Measurements from ENCODE around the gene TMPRSS9.

Gene TMPRSS9

GRCh38 chr19:2359992-2360685 lies at the start of gene TMPRSS9:
TSS of gene TMPRSS9 (plus strand) at chr19:2360265. CDS start at chr19:2389786, 29,521 bp downstream.
- in situ Hi-C loops (cut with MboI; ENCODE audit: low pct_unique_long_range_greater_than_20kb, low sequenced_read_pairs) = no loop called here
- no peak for DNase-seq

GRCh38 chr19:2311093-2311492 lies 49.0 kb upstream of the TMPRSS9 start:
- DNase-seq = no peak
- in situ Hi-C loops (cut with MboI; ENCODE audit: low pct_unique_long_range_greater_than_20kb, low sequenced_read_pairs) = no loop called here

GRCh38 chr19:2312820-2313501 lies 47.1 kb upstream of the TMPRSS9 start:
- no peak for DNase-seq
- in situ Hi-C loops (cut with MboI; ENCODE audit: low pct_unique_long_range_greater_than_20kb, low sequenced_read_pairs) = no loop called here

GRCh38 chr19:2315121-2315817 lies 44.8 kb upstream of the TMPRSS9 start:
- no peak for DNase-seq
- in situ Hi-C loops (cut with MboI; ENCODE audit: low pct_unique_long_range_greater_than_20kb, low sequenced_read_pairs) = no loop called here

GRCh38 chr19:2315818-2316353 lies 44.2 kb upstream of the TMPRSS9 start:
- peak; percentile 81 for DNase-seq
- in situ Hi-C loops (cut with MboI; ENCODE audit: low pct_unique_long_range_greater_than_20kb, low sequenced_read_pairs) = no loop called here

- in situ Hi-C loops (cut with MboI; ENCODE audit: low pct_unique_long_range_greater_than_20kb, low sequenced_read_pairs) = no loop called here
- no peak for DNase-seq
These were observed 42.8 kb upstream of the TMPRSS9 start for GRCh38 chr19:2317300-2317699.

DNA sequence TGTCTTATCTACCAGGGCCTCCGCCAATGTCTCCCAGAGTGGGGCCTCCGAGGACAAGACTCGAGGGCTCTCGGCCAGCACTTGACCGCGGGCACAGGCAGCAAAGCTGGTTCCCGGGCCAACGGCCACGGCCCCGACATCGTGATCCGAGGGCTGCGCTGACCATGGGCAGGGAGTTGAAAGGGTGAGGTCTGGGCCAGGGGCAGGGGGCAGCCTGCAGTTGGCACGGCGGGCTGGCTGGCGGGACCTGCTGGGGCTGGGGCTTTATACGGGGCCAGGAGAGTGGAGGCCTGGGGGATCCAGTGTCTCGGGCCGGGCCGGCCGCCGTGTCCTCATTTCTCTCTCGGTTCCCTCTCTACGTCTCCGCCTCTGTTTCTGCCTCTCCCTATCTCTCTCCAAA lies 42.3 kb upstream of the TMPRSS9 start:
- in situ Hi-C loops (cut with MboI; ENCODE audit: low pct_unique_long_range_greater_than_20kb, low sequenced_read_pairs) = no loop called here

GRCh38 chr19:2318923-2319322 lies 41.1 kb upstream of the TMPRSS9 start:
- no peak for DNase-seq
- in situ Hi-C loops (cut with MboI; ENCODE audit: low pct_unique_long_range_greater_than_20kb, low sequenced_read_pairs) = no loop called here

More for the DNA sequence above, 42.3 kb upstream of the TMPRSS9 start:
- no peak for DNase-seq

- no peak for DNase-seq
- in situ Hi-C loops (cut with MboI; ENCODE audit: low pct_unique_long_range_greater_than_20kb, low sequenced_read_pairs) = no loop called here
These were observed 40.5 kb upstream of the TMPRSS9 start for GRCh38 chr19:2319551-2319950.

DNA sequence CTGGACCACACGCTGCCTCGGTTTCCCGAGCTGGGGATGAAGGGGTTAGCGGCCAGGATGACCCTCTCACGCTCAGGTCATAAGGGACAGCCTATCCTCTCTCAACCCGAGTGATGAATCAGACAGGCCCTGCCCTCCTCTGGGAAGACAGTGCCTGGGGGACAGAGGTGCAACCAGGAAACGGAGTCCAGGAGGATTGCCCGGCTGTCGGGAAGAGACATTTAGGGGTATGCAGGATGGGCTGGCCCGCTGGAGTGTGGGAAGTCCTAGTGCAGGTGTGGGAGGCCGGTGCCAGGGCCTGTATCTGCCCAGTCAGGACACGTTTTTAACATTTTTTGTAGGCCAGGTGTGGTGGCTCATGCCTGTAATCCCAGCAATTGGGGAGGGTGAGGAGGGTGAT lies 40.0 kb upstream of the TMPRSS9 start:
- in situ Hi-C loops (cut with MboI; ENCODE audit: low pct_unique_long_range_greater_than_20kb, low sequenced_read_pairs) = no loop called here

DNA sequence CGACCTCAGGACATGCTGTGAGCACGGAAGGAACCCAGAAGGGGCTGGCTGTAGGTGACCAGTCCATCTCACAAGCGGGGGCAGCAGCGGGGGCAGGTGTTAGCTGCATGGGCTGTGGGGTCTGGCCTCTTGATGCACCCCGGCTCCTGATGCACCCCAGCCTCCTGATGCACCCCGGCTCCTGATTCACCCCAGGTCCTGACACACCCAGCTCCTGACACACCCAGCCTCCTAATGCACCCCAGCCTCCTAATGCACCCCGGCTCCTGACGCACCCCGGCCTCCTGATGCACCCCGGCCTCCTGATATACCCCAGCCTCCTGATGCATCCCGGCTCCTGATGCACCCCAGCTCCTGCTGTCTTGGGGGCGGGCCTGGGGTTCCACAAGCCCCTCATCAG lies 39.1 kb upstream of the TMPRSS9 start:
- DNase-seq = no peak
- in situ Hi-C loops (cut with MboI; ENCODE audit: low pct_unique_long_range_greater_than_20kb, low sequenced_read_pairs) = no loop called here

More for the DNA sequence above, 40.0 kb upstream of the TMPRSS9 start:
- no peak for DNase-seq

DNA sequence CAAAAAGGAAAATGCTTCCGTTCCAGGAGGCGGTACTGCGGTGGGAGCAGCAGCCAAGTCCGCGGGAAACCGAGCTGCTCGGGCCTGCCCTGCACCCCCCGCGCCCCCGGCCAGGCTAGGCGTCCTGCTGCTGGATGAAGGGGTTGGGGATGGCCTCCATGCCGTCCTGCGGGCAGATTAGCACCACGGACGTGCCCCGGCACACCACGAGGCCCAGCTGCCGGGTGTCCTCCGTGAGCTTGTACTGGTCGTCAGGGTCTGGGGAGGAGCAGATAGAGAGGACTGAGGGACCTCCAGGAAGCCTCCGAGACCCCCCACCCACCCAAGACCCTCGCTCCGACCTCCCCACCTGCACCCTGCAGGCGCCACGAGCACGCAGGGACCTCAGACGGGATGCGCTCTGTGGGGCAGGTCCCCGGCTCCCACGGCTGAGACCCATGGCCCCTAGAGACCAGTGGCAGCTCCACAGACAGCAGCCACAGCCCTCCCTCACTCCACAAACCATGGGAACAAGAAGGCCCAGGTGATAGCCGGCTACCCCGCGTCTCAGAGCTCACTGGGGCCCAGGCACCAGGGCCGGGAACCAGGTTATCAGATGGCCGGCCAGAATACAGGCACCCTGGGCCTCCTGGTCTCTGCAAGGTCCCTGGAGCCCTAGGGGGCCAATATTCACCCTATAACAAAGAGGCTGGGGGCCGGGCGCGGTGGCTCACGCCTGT lies 38.3 kb upstream of the TMPRSS9 start:
- in situ Hi-C loops (cut with MboI; ENCODE audit: low pct_unique_long_range_greater_than_20kb, low sequenced_read_pairs) = no loop called here
- DNase-seq = no peak

- in situ Hi-C loops (cut with MboI; ENCODE audit: low pct_unique_long_range_greater_than_20kb, low sequenced_read_pairs) = no loop called here
- no peak for DNase-seq
These were observed 36.4 kb upstream of the TMPRSS9 start for GRCh38 chr19:2323707-2324106.

GRCh38 chr19:2324220-2324948 lies 35.7 kb upstream of the TMPRSS9 start:
- in situ Hi-C loops (cut with MboI; ENCODE audit: low pct_unique_long_range_greater_than_20kb, low sequenced_read_pairs) = no loop called here
- DNase-seq = no peak

- no peak for DNase-seq
- in situ Hi-C loops (cut with MboI; ENCODE audit: low pct_unique_long_range_greater_than_20kb, low sequenced_read_pairs) = no loop called here
These were observed 34.6 kb upstream of the TMPRSS9 start for GRCh38 chr19:2325281-2326046.

GRCh38 chr19:2326699-2327360 lies 33.2 kb upstream of the TMPRSS9 start:
- in situ Hi-C loops (cut with MboI; ENCODE audit: low pct_unique_long_range_greater_than_20kb, low sequenced_read_pairs) = no loop called here

GRCh38 chr19:2327773-2328400 lies 32.2 kb upstream of the TMPRSS9 start:
- peak; percentile 82 for DNase-seq
- in situ Hi-C loops (cut with MboI; ENCODE audit: low pct_unique_long_range_greater_than_20kb, low sequenced_read_pairs) = no loop called here

More at GRCh38 chr19:2326699-2327360, 33.2 kb upstream of the TMPRSS9 start:
- DNase-seq = no peak
